Measurements from ENCODE around the gene FBXO33. TPM values are rescaled to one million over a fixed set of nuclear protein-coding genes. Genes with fewer than 3 reads are reported as not detected.
A peak's percentile ranks its signal among the peaks of the same experiment; 100 is the strongest.

The FBXO33 gene
- total RNA-seq, 1 donor from 2014 or later: 9.4 TPM

DNA sequence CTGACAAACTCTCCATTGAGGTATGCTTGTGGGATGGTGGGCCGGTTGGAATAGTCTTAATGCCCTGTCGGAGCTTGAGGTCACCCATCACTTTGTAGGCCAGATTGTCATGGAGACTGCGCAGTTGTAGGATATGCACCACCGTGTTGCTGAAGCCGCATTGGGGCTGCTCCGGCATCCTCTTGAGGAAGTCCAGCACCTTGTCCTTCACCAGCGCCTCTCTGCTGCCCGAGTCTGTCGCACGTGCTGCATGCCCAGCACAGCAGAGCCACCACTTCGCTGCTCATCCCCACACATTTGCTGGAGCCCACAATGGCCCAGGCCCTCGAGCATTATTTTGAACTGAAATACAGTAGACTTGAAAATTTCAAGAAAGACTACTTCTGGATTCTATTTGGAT is 61.8 kb downstream of the FBXO33 start:
- no peak for DNase-seq (ENCODE audit: low read depth)
- peaks cover 27% of the 10 kb centered on the region for H3K4me1 Mint-ChIP-seq (ENCODE audit: low read depth, unreplicated experiment)

DNA sequence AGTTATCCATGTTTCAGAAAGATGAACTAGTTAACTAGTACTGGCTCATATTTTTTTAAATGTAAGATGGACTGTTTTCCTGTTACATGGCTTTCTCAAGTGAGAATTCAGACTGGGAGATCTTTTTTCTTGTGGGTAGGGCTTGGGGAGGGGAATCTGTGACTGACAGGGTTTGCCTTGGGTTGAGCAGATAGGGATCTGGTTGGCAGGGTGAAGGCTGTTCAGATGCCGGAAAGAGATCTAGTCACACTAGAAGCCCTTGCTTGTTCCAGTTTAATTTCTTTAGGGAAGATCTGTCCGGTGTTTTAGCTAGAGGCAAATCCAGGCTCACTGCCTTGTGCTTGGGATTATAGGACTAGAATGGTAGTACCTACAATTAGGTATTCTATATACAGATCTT is 63.2 kb downstream of the FBXO33 start:
- peaks cover 2% of the 10 kb centered on the region for H3K9me3 Mint-ChIP-seq (ENCODE audit: unreplicated experiment)
- H3K27me3 ChIP-seq (ENCODE audit: insufficient read depth, low read length): no peaks in the 10 kb centered on the region
- H3K36me3 Mint-ChIP-seq (ENCODE audit: low read depth, unreplicated experiment): peaks cover 14% of the 10 kb centered on the region
- H2AFZ ChIP-seq (ENCODE audit: low read depth, low read length): no peak overlapping the region
- no peak overlapping the region for H3K4me2 ChIP-seq (ENCODE audit: low read length)
- no peak overlapping the region for H3K9ac ChIP-seq (ENCODE audit: low read length)
- DNase-seq (ENCODE audit: low read depth): no peak
- H3K27ac Mint-ChIP-seq (ENCODE audit: unreplicated experiment): peak overlapping the region; percentile 24
- H3K9me3 ChIP-seq (ENCODE audit: insufficient read depth, low read depth, low read length): no peaks in the 10 kb centered on the region
- no peak for FAIRE-seq
- no peaks in the 10 kb centered on the region for H3K36me3 ChIP-seq (ENCODE audit: insufficient read depth, low read length)
- TF ChIP-seq EZH2 (IDR thresholded peaks at IDR 0.05; ENCODE audit: insufficient read depth, low read length): no peak
- TF ChIP-seq, protein P1, sequence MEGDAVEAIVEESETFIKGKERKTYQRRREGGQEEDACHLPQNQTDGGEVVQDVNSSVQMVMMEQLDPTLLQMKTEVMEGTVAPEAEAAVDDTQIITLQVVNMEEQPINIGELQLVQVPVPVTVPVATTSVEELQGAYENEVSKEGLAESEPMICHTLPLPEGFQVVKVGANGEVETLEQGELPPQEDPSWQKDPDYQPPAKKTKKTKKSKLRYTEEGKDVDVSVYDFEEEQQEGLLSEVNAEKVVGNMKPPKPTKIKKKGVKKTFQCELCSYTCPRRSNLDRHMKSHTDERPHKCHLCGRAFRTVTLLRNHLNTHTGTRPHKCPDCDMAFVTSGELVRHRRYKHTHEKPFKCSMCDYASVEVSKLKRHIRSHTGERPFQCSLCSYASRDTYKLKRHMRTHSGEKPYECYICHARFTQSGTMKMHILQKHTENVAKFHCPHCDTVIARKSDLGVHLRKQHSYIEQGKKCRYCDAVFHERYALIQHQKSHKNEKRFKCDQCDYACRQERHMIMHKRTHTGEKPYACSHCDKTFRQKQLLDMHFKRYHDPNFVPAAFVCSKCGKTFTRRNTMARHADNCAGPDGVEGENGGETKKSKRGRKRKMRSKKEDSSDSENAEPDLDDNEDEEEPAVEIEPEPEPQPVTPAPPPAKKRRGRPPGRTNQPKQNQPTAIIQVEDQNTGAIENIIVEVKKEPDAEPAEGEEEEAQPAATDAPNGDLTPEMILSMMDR (IDR thresholded peaks at IDR 0.05; ENCODE audit: insufficient read depth, low read depth, low read length): no peak
- no peaks in the 10 kb centered on the region for H3K27me3 Mint-ChIP-seq (ENCODE audit: low read depth, unreplicated experiment)
- H3K4me3 Mint-ChIP-seq (ENCODE audit: unreplicated experiment): no peak overlapping the region
- no peak overlapping the region for H3K27ac ChIP-seq (ENCODE audit: low read depth, low read length)
- H3K4me3 ChIP-seq (ENCODE audit: insufficient read depth, low read depth, low read length): no peak overlapping the region
- H4K20me1 ChIP-seq (ENCODE audit: insufficient read depth, low read length): peaks cover 28% of the 10 kb centered on the region
- H3K4me1 ChIP-seq (ENCODE audit: insufficient read depth, low read length): peaks cover 3% of the 10 kb centered on the region
- H3K4me1 Mint-ChIP-seq (ENCODE audit: low read depth, unreplicated experiment): peaks cover 19% of the 10 kb centered on the region
- peaks cover 23% of the 10 kb centered on the region for H3K79me2 ChIP-seq (ENCODE audit: insufficient read depth, low read length)

More for the DNA sequence above, 61.8 kb downstream of the FBXO33 start:
- Histone ChIP-seq H3K9me3 (ENCODE audit: insufficient read depth, low read depth, low read length) (no peaks in the 10 kb centered on the region), H3K4me1 (ENCODE audit: insufficient read depth, low read length) (peaks cover 3% of the 10 kb centered on the region), H3K27me3 (ENCODE audit: insufficient read depth, low read length) (no peaks in the 10 kb centered on the region), H2AFZ (ENCODE audit: low read depth, low read length) (no peak overlapping the region), H3K4me3 (ENCODE audit: insufficient read depth, low read depth, low read length) (no peak overlapping the region), H3K79me2 (ENCODE audit: insufficient read depth, low read length) (peaks cover 17% of the 10 kb centered on the region), H3K4me2 (ENCODE audit: low read length) (no peak overlapping the region), H3K9ac (ENCODE audit: low read length) (no peak overlapping the region), H3K36me3 (ENCODE audit: insufficient read depth, low read length) (no peaks in the 10 kb centered on the region), H4K20me1 (ENCODE audit: insufficient read depth, low read length) (peaks cover 28% of the 10 kb centered on the region), H3K27ac (ENCODE audit: low read depth, low read length) (no peak overlapping the region)
- H3K27ac Mint-ChIP-seq (ENCODE audit: unreplicated experiment): no peak overlapping the region
- H3K9me3 Mint-ChIP-seq (ENCODE audit: unreplicated experiment): no peaks in the 10 kb centered on the region
- TF ChIP-seq, protein P1 (IDR thresholded peaks at IDR 0.05; ENCODE audit: insufficient read depth, low read depth, low read length): no peak
- no peak for TF ChIP-seq EZH2 (IDR thresholded peaks at IDR 0.05; ENCODE audit: insufficient read depth, low read length)
- no peak for FAIRE-seq
- H3K4me3 Mint-ChIP-seq (ENCODE audit: unreplicated experiment): no peak overlapping the region
- H3K36me3 Mint-ChIP-seq (ENCODE audit: low read depth, unreplicated experiment): peaks cover 8% of the 10 kb centered on the region
- no peaks in the 10 kb centered on the region for H3K27me3 Mint-ChIP-seq (ENCODE audit: low read depth, unreplicated experiment)

DNA sequence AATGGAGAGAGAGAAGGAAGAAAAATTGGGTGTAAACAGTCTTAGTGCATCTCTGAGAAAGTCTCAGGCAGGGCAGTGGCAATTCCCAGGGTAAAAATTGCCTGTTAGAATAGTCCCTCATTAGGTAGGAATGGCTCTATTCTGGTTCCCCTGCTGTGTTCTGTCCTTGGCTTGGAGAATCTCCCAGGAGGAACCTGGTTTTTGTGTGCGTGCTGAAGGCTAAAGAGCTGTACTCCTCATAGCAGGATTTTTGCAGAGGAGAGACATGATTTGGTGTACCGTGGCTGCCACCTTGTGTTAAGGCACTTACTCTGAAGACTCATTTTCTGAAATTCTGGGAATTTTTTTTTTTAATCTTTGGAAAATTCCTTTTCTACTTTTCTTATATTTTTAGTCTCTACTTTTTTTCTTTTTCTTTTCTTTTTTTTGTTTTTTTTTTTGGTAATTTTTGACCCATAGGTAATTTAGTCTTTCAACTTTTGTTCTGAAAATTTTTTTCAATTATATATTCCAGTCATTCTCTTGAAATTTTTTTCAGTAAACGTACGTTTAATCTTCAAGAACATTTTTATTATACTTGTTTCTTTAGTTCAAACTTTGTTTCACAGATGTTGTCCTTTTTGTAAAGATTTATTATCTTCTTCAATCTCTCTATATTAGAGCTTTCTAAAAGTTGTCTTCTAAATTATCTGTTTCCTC is 63.8 kb downstream of the FBXO33 start:
- no peak overlapping the region for H3K4me3 ChIP-seq (ENCODE audit: insufficient read depth, low read depth, low read length)
- peaks cover 3% of the 10 kb centered on the region for H3K4me1 ChIP-seq (ENCODE audit: insufficient read depth, low read length)
- H3K27me3 ChIP-seq (ENCODE audit: insufficient read depth, low read length): no peaks in the 10 kb centered on the region
- Mint-ChIP-seq H3K9me3 (ENCODE audit: unreplicated experiment) (peaks cover 6% of the 10 kb centered on the region), H3K27ac (ENCODE audit: unreplicated experiment) (peak overlapping the region; percentile 24), H3K4me1 (ENCODE audit: low read depth, unreplicated experiment) (peaks cover 19% of the 10 kb centered on the region), H3K27me3 (ENCODE audit: low read depth, unreplicated experiment) (no peaks in the 10 kb centered on the region), H3K4me3 (ENCODE audit: unreplicated experiment) (no peak overlapping the region), H3K36me3 (ENCODE audit: low read depth, unreplicated experiment) (peaks cover 19% of the 10 kb centered on the region)
- no peak overlapping the region for H3K4me2 ChIP-seq (ENCODE audit: low read length)
- no peaks in the 10 kb centered on the region for H3K36me3 ChIP-seq (ENCODE audit: insufficient read depth, low read length)
- no peak overlapping the region for H3K9ac ChIP-seq (ENCODE audit: low read length)
- H3K79me2 ChIP-seq (ENCODE audit: insufficient read depth, low read length): peaks cover 23% of the 10 kb centered on the region
- FAIRE-seq: no peak
- TF ChIP-seq, protein P1 (IDR thresholded peaks at IDR 0.05; ENCODE audit: insufficient read depth, low read depth, low read length): peak; percentile 68
- TF ChIP-seq EZH2 (IDR thresholded peaks at IDR 0.05; ENCODE audit: insufficient read depth, low read length): no peak
- no peak overlapping the region for H3K27ac ChIP-seq (ENCODE audit: low read depth, low read length)
- H3K9me3 ChIP-seq (ENCODE audit: insufficient read depth, low read depth, low read length): no peaks in the 10 kb centered on the region
- H2AFZ ChIP-seq (ENCODE audit: low read depth, low read length): no peak overlapping the region
- peaks cover 28% of the 10 kb centered on the region for H4K20me1 ChIP-seq (ENCODE audit: insufficient read depth, low read length)
- DNase-seq (ENCODE audit: low read depth): peak; percentile 57

Data from astrocyte (in vitro differentiated cells and primary cell).